Body of pancreas (tissue), 4 donors: ENCODE results near the gene CDK11B.
"Not testable (repeated sequence)": the region's sequence is repeated elsewhere in the genome, so short reads cannot be mapped to it uniquely, and the experiment has no call there.

ENCODE experiments used
- POLR2A ChIP-seq, 3 donors: fragments of 450-650 bp; IDR thresholded peaks; one replicate each; pipeline ENCODE4 v1.6.1; 2016; ENCODE audit warnings: antibody characterized with exemption in 3 of 3, mild to moderate bottlenecking in 2 of 3
- TF ChIP-seq, protein P1 (sequence below), 7 experiments: fragments of 450-650 bp in 4 of 7; fragments of 200-600 bp in 3 of 7; sonication (generic) in 3 of 7; IDR thresholded peaks; one replicate each; pipeline ENCODE4 v1.5.1; 2016 to 2019; ENCODE audit warnings: antibody characterized with exemption in 7 of 7

DNA sequence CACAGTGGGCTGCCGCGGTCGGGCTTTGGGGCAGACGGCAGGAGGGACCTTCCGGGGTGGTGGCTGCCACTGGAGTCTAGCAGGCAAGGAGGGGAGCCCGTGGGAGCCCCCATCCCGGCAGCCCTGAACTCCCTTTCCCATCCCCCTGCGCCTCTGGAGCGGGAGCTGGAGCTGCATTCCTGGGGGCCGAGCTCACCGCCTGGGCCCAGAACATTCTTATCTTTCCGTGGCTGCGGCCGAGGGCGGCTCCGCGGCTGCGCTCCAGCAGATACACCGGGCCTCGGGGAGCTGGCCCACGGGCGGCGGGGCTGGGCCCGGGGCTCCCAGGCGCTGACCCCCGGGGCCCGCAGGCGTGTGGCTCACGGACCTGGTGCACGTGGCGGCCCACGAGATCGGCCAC lies 41.8 kb upstream of the CDK11B start:
- TF ChIP-seq, protein P1, sequence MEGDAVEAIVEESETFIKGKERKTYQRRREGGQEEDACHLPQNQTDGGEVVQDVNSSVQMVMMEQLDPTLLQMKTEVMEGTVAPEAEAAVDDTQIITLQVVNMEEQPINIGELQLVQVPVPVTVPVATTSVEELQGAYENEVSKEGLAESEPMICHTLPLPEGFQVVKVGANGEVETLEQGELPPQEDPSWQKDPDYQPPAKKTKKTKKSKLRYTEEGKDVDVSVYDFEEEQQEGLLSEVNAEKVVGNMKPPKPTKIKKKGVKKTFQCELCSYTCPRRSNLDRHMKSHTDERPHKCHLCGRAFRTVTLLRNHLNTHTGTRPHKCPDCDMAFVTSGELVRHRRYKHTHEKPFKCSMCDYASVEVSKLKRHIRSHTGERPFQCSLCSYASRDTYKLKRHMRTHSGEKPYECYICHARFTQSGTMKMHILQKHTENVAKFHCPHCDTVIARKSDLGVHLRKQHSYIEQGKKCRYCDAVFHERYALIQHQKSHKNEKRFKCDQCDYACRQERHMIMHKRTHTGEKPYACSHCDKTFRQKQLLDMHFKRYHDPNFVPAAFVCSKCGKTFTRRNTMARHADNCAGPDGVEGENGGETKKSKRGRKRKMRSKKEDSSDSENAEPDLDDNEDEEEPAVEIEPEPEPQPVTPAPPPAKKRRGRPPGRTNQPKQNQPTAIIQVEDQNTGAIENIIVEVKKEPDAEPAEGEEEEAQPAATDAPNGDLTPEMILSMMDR (IDR thresholded peaks at IDR 0.05), result not testable (repeated sequence)
- not testable (repeated sequence) for TF ChIP-seq POLR2A (IDR thresholded peaks at IDR 0.05)
